Measurements from ENCODE around the gene EPB41L4B.

EPB41L4B gene

GRCh38 chr9:109167716-109168115 lies 153.1 kb downstream of the EPB41L4B start:
- DNase-seq (ENCODE audit: low spot score), result no peak
- peaks cover 4% of the 10 kb centered on the region for H3K27me3 ChIP-seq (ENCODE audit: insufficient read depth, poor library complexity, severe bottlenecking)
- H3K36me3 ChIP-seq (ENCODE audit: low read depth), result no peaks in the 10 kb centered on the region
- H3K4me1 ChIP-seq (ENCODE audit: insufficient read depth, poor library complexity, severe bottlenecking), result no peaks in the 10 kb centered on the region
- no peak for TF ChIP-seq CTCF (IDR thresholded peaks at IDR 0.05; ENCODE audit: poor library complexity, severe bottlenecking)
- no peak for ATAC-seq (ENCODE audit: low read depth)
- H3K4me3 ChIP-seq (ENCODE audit: severe bottlenecking), result no peak overlapping the region
- no peaks in the 10 kb centered on the region for H3K9me3 ChIP-seq (ENCODE audit: severe bottlenecking)
- H3K27ac ChIP-seq (ENCODE audit: poor library complexity, severe bottlenecking), result no peak overlapping the region

- DNase-seq (ENCODE audit: low spot score) (no peak), ATAC-seq (ENCODE audit: low read depth) (peak; percentile 54; the same call in 1 of the 3 replicates)
- Histone ChIP-seq H3K4me1 (ENCODE audit: insufficient read depth, poor library complexity, severe bottlenecking) (no peaks in the 10 kb centered on the region), H3K9me3 (ENCODE audit: severe bottlenecking) (no peaks in the 10 kb centered on the region), H3K4me3 (ENCODE audit: severe bottlenecking) (peak within 1 kb of the TSS; percentile 33), H3K27ac (ENCODE audit: poor library complexity, severe bottlenecking) (no peak within 1 kb of the TSS), H3K27me3 (ENCODE audit: insufficient read depth, poor library complexity, severe bottlenecking) (peaks cover 4% of the 10 kb centered on the region), H3K36me3 (ENCODE audit: low read depth) (no peaks in the 10 kb centered on the region)
- TF ChIP-seq CTCF (IDR thresholded peaks at IDR 0.05; ENCODE audit: poor library complexity, severe bottlenecking), result no peak
These were observed 153.9 kb downstream of the EPB41L4B start, which contains the start of gene FRRS1L for GRCh38 chr9:109166771-109167601. Gene FRRS1L, minus strand, starts transcription at chr9:109167249. Its CDS starts 111 bp downstream, at chr9:109167138.

GRCh38 chr9:109166171-109166770 lies 154.6 kb downstream of the EPB41L4B start:
- no peaks in the 10 kb centered on the region for H3K4me1 ChIP-seq (ENCODE audit: insufficient read depth, poor library complexity, severe bottlenecking)
- ATAC-seq (ENCODE audit: low read depth) (no peak), DNase-seq (ENCODE audit: low spot score) (no peak)
- H3K36me3 ChIP-seq (ENCODE audit: low read depth), result no peaks in the 10 kb centered on the region
- no peaks in the 10 kb centered on the region for H3K9me3 ChIP-seq (ENCODE audit: severe bottlenecking)
- no peak overlapping the region for H3K4me3 ChIP-seq (ENCODE audit: severe bottlenecking)
- TF ChIP-seq CTCF (IDR thresholded peaks at IDR 0.05; ENCODE audit: poor library complexity, severe bottlenecking), result no peak
- H3K27ac ChIP-seq (ENCODE audit: poor library complexity, severe bottlenecking), result no peak overlapping the region
- H3K27me3 ChIP-seq (ENCODE audit: insufficient read depth, poor library complexity, severe bottlenecking), result peaks cover 4% of the 10 kb centered on the region

GRCh38 chr9:109164042-109164441 lies 156.8 kb downstream of the EPB41L4B start:
- Histone ChIP-seq H3K27me3 (ENCODE audit: insufficient read depth, poor library complexity, severe bottlenecking) (peaks cover 4% of the 10 kb centered on the region), H3K9me3 (ENCODE audit: severe bottlenecking) (no peaks in the 10 kb centered on the region), H3K27ac (ENCODE audit: poor library complexity, severe bottlenecking) (no peak overlapping the region), H3K36me3 (ENCODE audit: low read depth) (no peaks in the 10 kb centered on the region), H3K4me3 (ENCODE audit: severe bottlenecking) (no peak overlapping the region), H3K4me1 (ENCODE audit: insufficient read depth, poor library complexity, severe bottlenecking) (no peaks in the 10 kb centered on the region)
- no peak for TF ChIP-seq CTCF (IDR thresholded peaks at IDR 0.05; ENCODE audit: poor library complexity, severe bottlenecking)
- ATAC-seq (ENCODE audit: low read depth), result no peak
- no peak for DNase-seq (ENCODE audit: low spot score)

All from RWPE2 (cell line).